DOHH2 (cell line): Measurements from ENCODE around the gene BTRC.

Source experiments
- H3F3A ChIP-seq: fragments of 200-600 bp; sonication (generic), shearing (Covaris generic); 2 replicates; pipeline ENCODE4 v1.6.0; 2016; ENCODE audit warnings: antibody characterized with exemption, mild to moderate bottlenecking; ENCODE audit not compliant: control insufficient read depth, insufficient read depth
- H3K27ac ChIP-seq: fragments of 200-600 bp; sonication (generic); 2 replicates; pipeline ENCODE4 v1.5.1; 2014; ENCODE audit warnings: low read depth, mild to moderate bottlenecking, low read length, moderate library complexity
- H3K27me3 ChIP-seq: fragments of 200-600 bp; sonication (generic); 2 replicates; pipeline ENCODE4 v1.6.1; 2014; ENCODE audit warnings: mild to moderate bottlenecking, low read length, mixed read lengths; ENCODE audit not compliant: control insufficient read depth
- H3K36me3 ChIP-seq: fragments of 200-600 bp; sonication (generic); 2 replicates; pipeline ENCODE4 v1.6.1; 2014; ENCODE audit warnings: mild to moderate bottlenecking, low read length, moderate library complexity, mixed read lengths; ENCODE audit not compliant: control insufficient read depth
- H3K4me1 ChIP-seq: fragments of 200-600 bp; sonication (generic); 2 replicates; pipeline ENCODE4 v1.6.1; 2014; ENCODE audit warnings: mild to moderate bottlenecking, low read length, mixed read lengths; ENCODE audit not compliant: control insufficient read depth
- H3K4me2 ChIP-seq: fragments of 200-600 bp; sonication (generic); 2 replicates; pipeline ENCODE4 v1.6.0; 2014; ENCODE audit warnings: mild to moderate bottlenecking, low read length, moderate library complexity
- H3K4me3 ChIP-seq: fragments of 200-600 bp; sonication (generic); 2 replicates; pipeline ENCODE4 v1.5.1; 2014; ENCODE audit warnings: mild to moderate bottlenecking, low read length, mixed read lengths
- H3K79me2 ChIP-seq: fragments of 200-600 bp; sonication (generic); 2 replicates; pipeline ENCODE4 v1.6.1; 2014; ENCODE audit warnings: mild to moderate bottlenecking, low read length, mixed read lengths; ENCODE audit not compliant: control insufficient read depth
- H3K9me2 ChIP-seq: fragments of 200-600 bp; sonication (generic); replicated peaks from 2 replicates; pipeline ENCODE4 v1.6.1; 2014; ENCODE audit warnings: mild to moderate bottlenecking, low read length, mixed read lengths; ENCODE audit not compliant: control insufficient read depth
- H3K9me3 ChIP-seq: fragments of 200-600 bp; sonication (generic); 2 replicates; pipeline ENCODE4 v1.6.1; 2014; ENCODE audit warnings: antibody characterized with exemption, low read length, mixed read lengths; ENCODE audit not compliant: control insufficient read depth, insufficient read depth
- H4K20me1 ChIP-seq: fragments of 200-600 bp; sonication (generic); 2 replicates; pipeline ENCODE4 v1.6.0; 2014; ENCODE audit warnings: low read depth, mild to moderate bottlenecking, antibody characterized with exemption, low read length, moderate library complexity; ENCODE audit not compliant: control insufficient read depth, insufficient read depth
- EZH2phosphoT487 ChIP-seq: fragments of 200-600 bp; sonication (generic); IDR thresholded peaks from 2 replicates; pipeline ENCODE4 v1.6.1; 2017; ENCODE audit warnings: borderline replicate concordance, mild to moderate bottlenecking, antibody characterized with exemption, low read length, moderate library complexity, mixed read lengths
- TF ChIP-seq, protein P1 (sequence below): fragments of 200-600 bp; sonication (generic); IDR thresholded peaks from one replicate; pipeline ENCODE4 v1.5.1; 2014; ENCODE audit warnings: antibody characterized with exemption, mild to moderate bottlenecking, low read depth, low read length; ENCODE audit not compliant: poor library complexity, severe bottlenecking

BTRC gene

DNA sequence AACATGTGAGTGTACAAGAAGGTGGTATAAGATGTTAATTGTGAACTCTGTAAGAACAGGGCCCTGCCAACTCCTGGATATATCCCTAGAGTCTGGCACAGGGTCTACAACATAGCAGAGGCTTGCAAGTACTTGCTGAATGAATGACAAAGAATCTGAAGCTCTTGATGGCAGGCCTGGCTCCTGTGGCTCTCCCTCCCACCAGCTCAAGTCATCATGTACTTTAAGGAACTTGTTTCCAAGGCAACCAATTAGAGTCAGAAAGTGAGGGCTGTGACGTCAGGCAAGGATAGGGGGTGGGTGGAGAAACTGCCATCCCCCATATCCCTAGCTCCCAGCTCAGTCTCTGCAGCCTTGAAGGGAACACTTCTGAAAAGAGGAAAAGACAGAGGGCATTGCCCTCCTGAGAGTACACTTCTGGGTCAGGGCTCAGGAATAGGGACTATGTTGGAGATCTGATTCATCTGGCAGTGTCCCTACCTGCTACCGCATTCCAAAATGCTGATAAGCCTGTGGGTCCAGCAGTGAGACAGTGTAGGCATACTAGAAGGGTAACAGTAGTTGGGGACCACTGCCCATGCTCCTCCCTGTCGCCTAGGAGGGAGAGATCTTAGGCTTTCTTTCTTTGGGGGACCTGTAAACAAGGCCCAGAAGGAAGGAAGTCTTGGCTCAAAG, 34.6 kb upstream of the BTRC start:
- no peaks in the 10 kb centered on the region for H3K4me1 ChIP-seq
- H3K9me2 ChIP-seq, result no peaks in the 10 kb centered on the region
- H4K20me1 ChIP-seq, result no peaks in the 10 kb centered on the region
- H3F3A ChIP-seq, result no peaks in the 10 kb centered on the region
- no peaks in the 10 kb centered on the region for H3K36me3 ChIP-seq
- TF ChIP-seq EZH2phosphoT487, result no peak
- TF ChIP-seq, protein P1, sequence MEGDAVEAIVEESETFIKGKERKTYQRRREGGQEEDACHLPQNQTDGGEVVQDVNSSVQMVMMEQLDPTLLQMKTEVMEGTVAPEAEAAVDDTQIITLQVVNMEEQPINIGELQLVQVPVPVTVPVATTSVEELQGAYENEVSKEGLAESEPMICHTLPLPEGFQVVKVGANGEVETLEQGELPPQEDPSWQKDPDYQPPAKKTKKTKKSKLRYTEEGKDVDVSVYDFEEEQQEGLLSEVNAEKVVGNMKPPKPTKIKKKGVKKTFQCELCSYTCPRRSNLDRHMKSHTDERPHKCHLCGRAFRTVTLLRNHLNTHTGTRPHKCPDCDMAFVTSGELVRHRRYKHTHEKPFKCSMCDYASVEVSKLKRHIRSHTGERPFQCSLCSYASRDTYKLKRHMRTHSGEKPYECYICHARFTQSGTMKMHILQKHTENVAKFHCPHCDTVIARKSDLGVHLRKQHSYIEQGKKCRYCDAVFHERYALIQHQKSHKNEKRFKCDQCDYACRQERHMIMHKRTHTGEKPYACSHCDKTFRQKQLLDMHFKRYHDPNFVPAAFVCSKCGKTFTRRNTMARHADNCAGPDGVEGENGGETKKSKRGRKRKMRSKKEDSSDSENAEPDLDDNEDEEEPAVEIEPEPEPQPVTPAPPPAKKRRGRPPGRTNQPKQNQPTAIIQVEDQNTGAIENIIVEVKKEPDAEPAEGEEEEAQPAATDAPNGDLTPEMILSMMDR, result no peak
- no peak overlapping the region for H3K4me3 ChIP-seq
- H3K27me3 ChIP-seq, result no peaks in the 10 kb centered on the region
- H3K79me2 ChIP-seq, result no peaks in the 10 kb centered on the region
- no peak overlapping the region for H3K27ac ChIP-seq
- no peak overlapping the region for H3K4me2 ChIP-seq
- no peaks in the 10 kb centered on the region for H3K9me3 ChIP-seq

DNA sequence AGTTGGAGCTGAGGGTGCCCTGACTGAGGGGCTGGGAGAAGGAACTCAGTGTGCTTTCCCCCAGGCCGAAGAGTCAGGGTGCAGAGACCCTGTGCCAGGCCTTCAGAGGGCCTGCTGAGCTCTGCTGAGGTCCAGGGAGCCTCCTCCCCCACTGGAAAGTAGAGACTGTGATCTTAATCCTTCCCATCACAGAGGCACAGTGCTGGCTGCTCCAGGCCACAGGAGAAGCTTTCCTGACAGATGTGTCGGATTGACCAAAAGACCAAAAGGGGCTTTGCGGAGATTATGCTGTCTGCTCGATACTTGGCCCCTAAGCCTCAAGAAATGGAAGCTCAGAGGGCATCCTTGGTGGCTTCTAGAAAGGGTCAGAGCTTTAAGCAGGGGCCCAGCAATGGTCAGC, 32.9 kb upstream of the BTRC start:
- H3K27ac ChIP-seq, result no peak overlapping the region
- H3K9me3 ChIP-seq, result no peaks in the 10 kb centered on the region
- H3K4me2 ChIP-seq, result no peak overlapping the region
- no peak overlapping the region for H3K4me3 ChIP-seq
- H3K79me2 ChIP-seq, result no peaks in the 10 kb centered on the region
- no peaks in the 10 kb centered on the region for H3F3A ChIP-seq
- peaks cover 7% of the 10 kb centered on the region; the same call in 1 of the 2 replicates for H3K27me3 ChIP-seq
- H3K9me2 ChIP-seq, result no peaks in the 10 kb centered on the region
- no peaks in the 10 kb centered on the region for H4K20me1 ChIP-seq
- H3K36me3 ChIP-seq, result no peaks in the 10 kb centered on the region
- H3K4me1 ChIP-seq, result no peaks in the 10 kb centered on the region
- TF ChIP-seq, protein P1, result no peak
- no peak for TF ChIP-seq EZH2phosphoT487

DNA sequence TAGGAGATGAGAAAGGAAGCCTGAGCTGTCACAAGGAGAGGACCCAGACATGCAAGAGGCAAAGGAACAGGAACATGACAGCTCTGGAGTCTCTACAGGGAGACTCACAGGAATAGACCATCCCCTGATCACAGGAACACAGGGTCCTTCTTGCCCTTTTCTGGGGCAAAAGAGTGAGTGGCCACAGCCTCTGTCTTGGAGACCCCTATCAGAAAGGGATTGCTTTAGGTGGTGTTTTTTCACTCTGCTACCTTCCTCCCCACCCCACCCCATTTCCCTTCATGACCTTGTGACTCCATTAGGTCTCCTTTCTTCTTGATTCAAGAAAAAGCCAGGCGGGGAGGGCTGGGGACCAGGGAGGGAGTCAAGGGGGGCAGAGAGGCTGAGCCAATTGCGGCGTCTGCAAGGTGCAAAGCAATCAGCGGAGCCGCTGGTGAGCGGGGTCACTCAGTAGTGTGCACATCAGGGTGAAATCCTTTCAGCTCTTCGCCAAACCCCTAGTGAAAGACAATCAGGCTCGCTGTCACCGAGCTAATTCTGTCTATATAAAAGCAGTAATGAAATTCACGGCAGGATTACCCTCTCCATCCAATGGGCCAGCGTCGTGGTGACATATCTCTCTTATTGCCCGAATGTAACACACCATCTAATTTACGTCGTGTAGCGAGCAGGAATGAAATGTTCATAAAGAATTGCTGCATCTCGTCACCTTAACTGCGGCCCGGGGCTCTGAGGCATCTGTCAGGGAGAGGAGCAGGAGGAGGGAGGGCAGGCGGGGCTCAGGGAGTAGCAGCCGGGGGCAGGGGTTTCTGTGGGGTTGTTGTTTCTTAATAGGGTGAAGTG, 31.5 kb upstream of the BTRC start:
- H3K4me2 ChIP-seq, result no peak overlapping the region
- no peaks in the 10 kb centered on the region for H3K9me2 ChIP-seq
- H3K27me3 ChIP-seq, result peaks cover 7% of the 10 kb centered on the region; the same call in 1 of the 2 replicates
- no peaks in the 10 kb centered on the region for H4K20me1 ChIP-seq
- peaks cover 3% of the 10 kb centered on the region for H3K9me3 ChIP-seq
- no peaks in the 10 kb centered on the region for H3K36me3 ChIP-seq
- H3K4me3 ChIP-seq, result no peak overlapping the region
- no peaks in the 10 kb centered on the region for H3F3A ChIP-seq
- no peak for TF ChIP-seq EZH2phosphoT487
- TF ChIP-seq, protein P1, result no peak
- no peak overlapping the region for H3K27ac ChIP-seq
- no peaks in the 10 kb centered on the region for H3K79me2 ChIP-seq
- no peaks in the 10 kb centered on the region for H3K4me1 ChIP-seq
